Mesothelial cell of epicardium (in vitro differentiated cells): ENCODE data around the gene XRCC6. TPM values are rescaled to one million over a fixed set of nuclear protein-coding genes. Genes with fewer than 3 reads are reported as not detected.
"Not testable (repeated sequence)": the region's sequence is repeated elsewhere in the genome, so short reads cannot be mapped to it uniquely, and the experiment has no call there.

Source experiments
- DNase-seq, 2 experiments: peaks; one replicate each; pipeline ENCODE4 v3.0.0; 2021; ENCODE audit warnings: low spot score in 2 of 2; ENCODE audit not compliant: unreplicated experiment in 2 of 2
- H3K27ac Mint-ChIP-seq: 2 replicates; pipeline ENCODE4 v1.8.0; 2021; ENCODE audit warnings: mixed read lengths
- H3K27me3 Mint-ChIP-seq: 2 replicates; pipeline ENCODE4 v1.8.0; 2021; ENCODE audit warnings: low read depth, mixed read lengths
- H3K36me3 Mint-ChIP-seq: 2 replicates; pipeline ENCODE4 v1.8.0; 2021; ENCODE audit warnings: mixed read lengths
- H3K4me1 Mint-ChIP-seq: 2 replicates; pipeline ENCODE4 v1.8.0; 2021; ENCODE audit warnings: mixed read lengths
- H3K4me3 Mint-ChIP-seq: 2 replicates; pipeline ENCODE4 v1.8.0; 2021; ENCODE audit warnings: mild to moderate bottlenecking, moderate library complexity, mixed read lengths
- H3K9me3 Mint-ChIP-seq: 2 replicates; pipeline ENCODE4 v1.8.0; 2021; ENCODE audit warnings: mixed read lengths
- total RNA-seq: library from RNA; stranded (reverse); gene quantifications from 3 replicates; pipeline ENCODE4 v1.2.1, GENCODE V29; 2021
- TF ChIP-seq, protein P1 (sequence below): fragments of 200-600 bp; sonication (generic); IDR thresholded peaks from one replicate; pipeline ENCODE4 v1.5.0; 2021; ENCODE audit warnings: antibody characterized with exemption; ENCODE audit not compliant: unreplicated experiment

The XRCC6 gene
- total RNA-seq, 1 donor from 2014 or later, result 221 TPM

DNA sequence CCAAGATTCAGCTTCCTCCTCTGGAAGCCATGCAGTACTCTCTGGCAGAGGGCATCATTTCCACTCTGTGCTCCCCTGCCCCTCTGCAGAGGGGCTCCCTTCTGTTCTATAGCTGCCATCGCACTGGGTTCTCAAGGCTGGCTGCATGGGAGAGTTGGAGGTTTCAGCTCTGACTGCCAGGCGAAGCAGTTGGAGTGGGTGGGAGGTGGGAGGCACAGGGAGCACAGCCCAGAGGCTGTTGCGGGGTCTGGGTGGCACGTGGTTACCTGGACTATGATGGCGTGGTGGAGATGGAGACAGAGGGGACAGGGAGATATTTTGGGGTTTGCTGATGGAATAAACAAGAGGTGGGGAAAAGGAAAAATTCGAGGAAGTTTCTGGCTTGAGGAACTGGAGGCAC lies 36.2 kb upstream of the XRCC6 start:
- no peak overlapping the region for H3K4me3 Mint-ChIP-seq
- peaks cover 8% of the 10 kb centered on the region for H3K4me1 Mint-ChIP-seq
- no peaks in the 10 kb centered on the region for H3K27me3 Mint-ChIP-seq
- DNase-seq, result no peak
- no peak overlapping the region for H3K27ac Mint-ChIP-seq
- peaks cover 2% of the 10 kb centered on the region for H3K36me3 Mint-ChIP-seq
- TF ChIP-seq, protein P1, sequence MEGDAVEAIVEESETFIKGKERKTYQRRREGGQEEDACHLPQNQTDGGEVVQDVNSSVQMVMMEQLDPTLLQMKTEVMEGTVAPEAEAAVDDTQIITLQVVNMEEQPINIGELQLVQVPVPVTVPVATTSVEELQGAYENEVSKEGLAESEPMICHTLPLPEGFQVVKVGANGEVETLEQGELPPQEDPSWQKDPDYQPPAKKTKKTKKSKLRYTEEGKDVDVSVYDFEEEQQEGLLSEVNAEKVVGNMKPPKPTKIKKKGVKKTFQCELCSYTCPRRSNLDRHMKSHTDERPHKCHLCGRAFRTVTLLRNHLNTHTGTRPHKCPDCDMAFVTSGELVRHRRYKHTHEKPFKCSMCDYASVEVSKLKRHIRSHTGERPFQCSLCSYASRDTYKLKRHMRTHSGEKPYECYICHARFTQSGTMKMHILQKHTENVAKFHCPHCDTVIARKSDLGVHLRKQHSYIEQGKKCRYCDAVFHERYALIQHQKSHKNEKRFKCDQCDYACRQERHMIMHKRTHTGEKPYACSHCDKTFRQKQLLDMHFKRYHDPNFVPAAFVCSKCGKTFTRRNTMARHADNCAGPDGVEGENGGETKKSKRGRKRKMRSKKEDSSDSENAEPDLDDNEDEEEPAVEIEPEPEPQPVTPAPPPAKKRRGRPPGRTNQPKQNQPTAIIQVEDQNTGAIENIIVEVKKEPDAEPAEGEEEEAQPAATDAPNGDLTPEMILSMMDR, result no peak
- H3K9me3 Mint-ChIP-seq, result no peaks in the 10 kb centered on the region

DNA sequence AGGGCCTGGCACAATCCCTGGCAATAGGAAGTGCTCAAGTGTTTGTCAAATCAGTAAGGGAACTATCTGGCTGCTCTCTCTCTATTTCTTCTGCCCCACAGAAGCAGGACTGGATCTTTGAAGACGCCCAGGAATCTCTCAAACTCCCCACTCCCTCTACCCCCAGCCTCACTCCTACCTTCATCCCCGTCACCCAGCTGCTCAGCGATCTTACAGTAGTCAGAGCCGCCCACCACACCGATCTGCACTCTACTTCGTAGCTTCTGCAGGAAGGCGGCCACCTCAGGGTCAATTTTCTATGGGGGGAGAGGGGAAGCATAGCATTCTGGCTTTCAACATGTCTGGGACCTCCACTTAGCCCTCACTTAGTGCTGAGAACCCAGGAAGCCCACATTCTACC lies 35.2 kb upstream of the XRCC6 start:
- H3K27ac Mint-ChIP-seq, result no peak overlapping the region
- H3K27me3 Mint-ChIP-seq, result no peaks in the 10 kb centered on the region
- DNase-seq, result no peak
- H3K36me3 Mint-ChIP-seq, result peaks cover 2% of the 10 kb centered on the region
- H3K4me1 Mint-ChIP-seq, result peaks cover 8% of the 10 kb centered on the region
- no peaks in the 10 kb centered on the region for H3K9me3 Mint-ChIP-seq
- no peak overlapping the region for H3K4me3 Mint-ChIP-seq
- TF ChIP-seq, protein P1, result no peak

DNA sequence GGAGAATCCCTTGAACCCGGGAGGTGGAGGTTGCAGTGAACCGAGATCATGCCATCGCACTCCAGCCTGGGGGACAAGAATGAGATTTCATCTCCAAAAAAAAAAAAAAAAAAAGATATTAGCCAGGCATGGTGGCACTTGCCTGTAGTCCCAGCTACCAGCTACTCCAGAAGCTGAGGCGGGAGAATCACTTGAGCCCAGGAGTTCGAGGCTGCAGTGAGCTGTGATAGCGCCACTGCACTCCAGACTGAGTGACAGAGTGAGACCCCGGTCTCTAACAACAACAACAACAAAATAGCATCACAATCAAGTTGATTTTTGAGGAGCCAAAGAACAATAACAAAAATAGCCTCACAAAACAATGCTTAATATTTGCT lies 33.8 kb upstream of the XRCC6 start:
- H3K27me3 Mint-ChIP-seq, result no peaks in the 10 kb centered on the region
- H3K9me3 Mint-ChIP-seq, result no peaks in the 10 kb centered on the region
- peaks cover 8% of the 10 kb centered on the region for H3K4me1 Mint-ChIP-seq
- peak overlapping the region; percentile 14 for H3K4me3 Mint-ChIP-seq
- peaks cover 2% of the 10 kb centered on the region for H3K36me3 Mint-ChIP-seq
- TF ChIP-seq, protein P1, result no peak
- no peak for DNase-seq
- H3K27ac Mint-ChIP-seq, result no peak overlapping the region

DNA sequence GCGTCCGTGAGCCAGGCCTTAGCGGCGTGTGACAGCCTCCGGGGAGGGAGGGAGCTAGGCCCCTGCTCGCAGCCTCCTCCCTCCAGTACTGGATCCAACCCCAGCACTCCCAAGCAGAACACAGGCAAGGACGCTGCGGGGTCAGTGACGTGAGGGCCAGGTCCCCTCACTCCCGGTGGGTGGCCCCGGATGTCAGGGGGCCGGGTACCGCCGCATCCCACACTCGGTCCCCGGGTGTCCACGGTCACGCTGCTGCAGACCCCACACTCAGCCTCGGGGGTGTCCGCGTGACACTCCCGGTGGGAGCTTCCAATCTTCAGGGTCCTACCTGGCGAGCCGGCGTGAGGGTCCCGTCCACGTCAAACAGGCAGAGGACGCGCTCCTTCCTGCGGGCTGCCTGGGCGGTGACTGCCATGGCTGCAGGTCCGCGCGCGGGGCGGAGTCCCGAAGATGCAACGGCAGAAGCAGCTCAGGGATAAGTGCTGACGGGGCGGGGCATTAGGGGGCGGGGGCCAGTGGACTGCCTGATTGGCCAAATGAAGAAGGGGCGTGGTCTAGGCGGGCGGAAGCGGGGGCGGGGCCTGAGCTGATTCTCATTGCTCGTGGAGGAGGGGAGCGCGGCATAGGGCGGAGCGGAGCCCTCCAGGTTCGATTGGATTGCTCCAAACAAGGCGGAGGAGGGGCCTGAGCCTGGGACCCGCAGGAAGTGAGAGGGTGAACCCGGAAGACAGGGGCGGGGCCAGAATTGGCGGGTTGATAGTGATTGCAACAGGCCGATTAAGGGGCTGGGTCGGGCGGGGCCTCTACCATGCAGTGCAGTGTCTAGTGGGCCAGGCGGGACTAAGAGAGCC lies 31.5 kb upstream of the XRCC6 start, which contains the start of gene PMM1:
Gene PMM1 (minus strand): TSS at position 450 of the 851 bp plus-strand sequence. CDS start 35 bp downstream, at position 415.
- peak; percentile 99 for DNase-seq
- Mint-ChIP-seq H3K27ac (peak within 1 kb of the TSS; percentile 81), H3K36me3 (no peaks in the 10 kb centered on the region), H3K4me1 (peaks cover 8% of the 10 kb centered on the region), H3K4me3 (peak within 1 kb of the TSS; percentile 92), H3K9me3 (no peaks in the 10 kb centered on the region), H3K27me3 (no peaks in the 10 kb centered on the region)
- TF ChIP-seq, protein P1, result no peak

DNA sequence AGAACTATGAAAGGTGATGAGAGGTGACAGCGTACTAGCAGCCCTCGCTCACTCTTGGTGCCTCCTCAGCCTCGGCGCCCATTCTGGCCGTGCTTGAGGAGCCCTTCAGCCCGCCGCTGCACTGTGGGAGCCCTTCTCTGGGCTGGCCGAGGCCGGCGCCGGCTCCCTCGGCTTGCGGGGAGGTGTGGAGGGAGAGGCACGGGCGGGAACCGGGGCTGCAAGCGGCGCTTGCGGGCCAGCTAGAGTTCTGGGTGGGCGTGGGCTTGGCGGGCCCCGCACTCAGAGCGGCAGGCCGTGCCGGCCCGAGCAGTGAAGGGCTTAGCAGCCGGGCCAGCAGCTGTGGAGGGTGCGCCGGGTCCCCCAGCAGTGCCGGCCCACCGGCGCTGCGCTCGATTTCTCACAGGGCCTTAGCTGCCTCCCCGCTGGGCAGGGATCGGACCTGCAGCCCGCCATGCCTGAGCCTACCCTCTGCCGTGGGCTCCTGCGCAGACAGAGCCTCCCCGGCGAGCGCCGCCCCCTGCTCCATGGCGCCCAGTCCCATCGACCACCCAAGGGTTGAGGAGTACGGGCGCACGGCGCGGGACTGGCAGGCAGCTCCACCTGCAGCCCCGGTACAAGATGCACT lies 27.6 kb upstream of the XRCC6 start:
- H3K27me3 Mint-ChIP-seq, H3K36me3 Mint-ChIP-seq, H3K4me3 Mint-ChIP-seq, DNase-seq, H3K27ac Mint-ChIP-seq, H3K9me3 Mint-ChIP-seq: not testable (repeated sequence)
- H3K4me1 Mint-ChIP-seq, result peaks cover 11% of the 10 kb centered on the region

DNA sequence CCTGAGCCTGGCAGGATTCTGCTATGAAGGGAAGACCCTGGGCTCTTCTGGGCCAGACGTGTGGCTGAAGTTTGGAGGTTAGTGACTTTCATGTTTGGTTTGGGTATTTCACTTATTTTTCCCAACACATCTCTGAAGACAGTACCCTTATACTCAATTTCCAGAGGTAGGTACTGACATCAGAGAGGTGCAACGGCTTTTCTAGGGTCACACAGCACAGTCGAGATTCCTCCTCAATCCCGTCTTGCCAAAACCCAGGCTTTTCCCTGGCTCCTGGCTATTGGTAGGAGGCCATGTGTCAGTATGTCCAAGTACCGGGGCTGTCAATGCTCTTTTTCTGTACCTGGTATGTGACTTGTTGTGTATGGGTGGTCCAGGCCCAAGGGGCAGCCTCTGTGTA lies 25.4 kb upstream of the XRCC6 start:
- H3K4me1 Mint-ChIP-seq, result peaks cover 3% of the 10 kb centered on the region
- no peak overlapping the region for H3K4me3 Mint-ChIP-seq
- no peak for DNase-seq
- H3K36me3 Mint-ChIP-seq, result no peaks in the 10 kb centered on the region
- H3K9me3 Mint-ChIP-seq, result no peaks in the 10 kb centered on the region
- no peak overlapping the region for H3K27ac Mint-ChIP-seq
- TF ChIP-seq, protein P1, result no peak
- H3K27me3 Mint-ChIP-seq, result no peaks in the 10 kb centered on the region
